HG03108 (cell line): ENCODE measurements around the gene CMA1.
"Not testable (repeated sequence)": the region's sequence is repeated elsewhere in the genome, so short reads cannot be mapped to it uniquely, and the experiment has no call there.

Source experiments
- ATAC-seq: cut with Tn5 transposase; IDR thresholded peaks from one replicate; pipeline ENCODE4 v1.9.1; 2021; ENCODE audit warnings: moderate library complexity; ENCODE audit not compliant: unreplicated experiment

Gene CMA1, protein sequence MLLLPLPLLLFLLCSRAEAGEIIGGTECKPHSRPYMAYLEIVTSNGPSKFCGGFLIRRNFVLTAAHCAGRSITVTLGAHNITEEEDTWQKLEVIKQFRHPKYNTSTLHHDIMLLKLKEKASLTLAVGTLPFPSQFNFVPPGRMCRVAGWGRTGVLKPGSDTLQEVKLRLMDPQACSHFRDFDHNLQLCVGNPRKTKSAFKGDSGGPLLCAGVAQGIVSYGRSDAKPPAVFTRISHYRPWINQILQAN

DNA sequence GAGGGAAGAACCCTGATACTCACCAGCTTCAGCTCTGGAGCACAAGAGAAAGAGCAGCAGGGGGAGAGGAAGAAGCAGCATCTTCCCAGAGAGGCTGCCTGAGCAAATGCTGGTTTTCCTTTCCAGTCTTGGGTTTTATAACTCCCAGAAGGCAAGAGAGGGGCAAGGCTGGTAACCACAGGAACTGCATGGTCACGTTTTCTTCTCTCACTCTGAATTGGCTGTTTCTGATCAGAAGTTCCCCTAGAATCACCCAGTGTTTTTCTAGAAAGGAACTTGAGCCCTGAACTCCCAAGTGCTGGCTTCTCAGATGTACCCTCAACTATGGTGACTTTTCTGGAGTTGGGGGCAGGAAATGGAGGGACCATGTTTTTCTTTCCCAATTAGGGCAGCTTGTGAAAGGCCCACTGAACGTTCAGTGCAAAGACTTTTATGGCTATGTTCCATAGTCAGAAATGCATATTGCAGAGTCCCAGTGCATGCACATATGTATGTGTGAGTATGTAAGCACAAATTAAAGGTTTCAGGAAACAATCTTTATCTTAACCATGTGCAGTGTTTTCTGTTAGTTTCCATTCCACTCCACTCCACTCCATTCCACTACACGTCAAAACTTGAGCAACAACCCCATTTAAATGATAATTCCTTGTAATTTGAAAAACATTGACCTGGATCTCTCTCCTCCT is at the start of gene CMA1:
TSS of gene CMA1 (minus strand) at position 111 of the 686 bp plus-strand sequence. CDS start at position 81, 30 bp downstream.
- no peak for ATAC-seq

DNA sequence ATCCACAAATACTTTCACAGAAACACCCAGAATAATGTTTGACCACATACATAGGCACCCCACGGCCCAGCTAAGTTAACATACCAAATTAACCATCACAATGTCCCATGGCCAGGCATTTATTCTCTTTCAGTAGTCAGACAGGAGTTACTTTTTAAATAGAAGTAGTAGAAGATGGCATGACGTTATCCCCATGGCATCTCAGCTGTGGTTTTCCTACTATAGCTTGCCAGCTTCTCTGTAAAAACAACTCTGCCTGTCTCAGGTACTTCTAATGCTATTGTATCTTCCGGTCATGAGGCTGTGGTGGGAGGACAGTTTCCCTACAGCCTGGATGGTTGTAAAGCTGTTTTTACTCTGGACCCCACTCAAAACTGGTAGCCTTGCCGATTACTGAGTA is 48.7 kb upstream of the CMA1 start:
- ATAC-seq = no peak

- ATAC-seq = not testable (repeated sequence)
These were observed 41.0 kb upstream of the CMA1 start for GRCh38 chr14:24549064-24549463.

DNA sequence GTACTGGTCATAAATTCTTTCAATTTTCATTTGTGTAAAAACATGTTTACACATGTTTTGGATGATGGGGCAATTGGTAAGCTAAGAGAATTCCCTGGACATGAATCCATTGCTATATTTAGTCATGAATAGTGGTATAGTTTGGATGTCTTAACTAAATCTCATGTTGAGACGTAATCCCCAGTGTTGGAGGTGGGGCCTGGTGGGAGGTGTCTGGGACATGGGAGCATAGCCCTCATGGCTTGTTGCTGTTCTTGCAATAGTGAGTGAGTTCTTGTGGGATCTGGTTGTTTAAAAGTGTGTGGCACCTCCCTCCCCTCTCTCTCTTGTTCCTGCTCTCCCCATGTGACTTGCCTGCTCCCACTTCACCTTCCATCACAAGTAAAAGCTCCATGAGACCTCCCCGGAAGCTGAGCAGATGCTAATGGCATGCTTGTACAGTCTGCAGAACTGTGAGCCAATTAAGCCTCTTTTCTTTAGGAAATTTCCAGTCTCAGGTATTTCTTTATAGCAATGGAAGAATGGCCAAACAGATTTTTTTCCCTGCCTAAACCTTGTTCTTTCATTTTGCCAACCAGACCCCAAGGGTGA is 34.4 kb upstream of the CMA1 start:
- no peak for ATAC-seq

- no peak for ATAC-seq
These were observed 27.7 kb upstream of the CMA1 start for GRCh38 chr14:24535737-24536136.

GRCh38 chr14:24534286-24534685 is 26.2 kb upstream of the CMA1 start:
- ATAC-seq = no peak

DNA sequence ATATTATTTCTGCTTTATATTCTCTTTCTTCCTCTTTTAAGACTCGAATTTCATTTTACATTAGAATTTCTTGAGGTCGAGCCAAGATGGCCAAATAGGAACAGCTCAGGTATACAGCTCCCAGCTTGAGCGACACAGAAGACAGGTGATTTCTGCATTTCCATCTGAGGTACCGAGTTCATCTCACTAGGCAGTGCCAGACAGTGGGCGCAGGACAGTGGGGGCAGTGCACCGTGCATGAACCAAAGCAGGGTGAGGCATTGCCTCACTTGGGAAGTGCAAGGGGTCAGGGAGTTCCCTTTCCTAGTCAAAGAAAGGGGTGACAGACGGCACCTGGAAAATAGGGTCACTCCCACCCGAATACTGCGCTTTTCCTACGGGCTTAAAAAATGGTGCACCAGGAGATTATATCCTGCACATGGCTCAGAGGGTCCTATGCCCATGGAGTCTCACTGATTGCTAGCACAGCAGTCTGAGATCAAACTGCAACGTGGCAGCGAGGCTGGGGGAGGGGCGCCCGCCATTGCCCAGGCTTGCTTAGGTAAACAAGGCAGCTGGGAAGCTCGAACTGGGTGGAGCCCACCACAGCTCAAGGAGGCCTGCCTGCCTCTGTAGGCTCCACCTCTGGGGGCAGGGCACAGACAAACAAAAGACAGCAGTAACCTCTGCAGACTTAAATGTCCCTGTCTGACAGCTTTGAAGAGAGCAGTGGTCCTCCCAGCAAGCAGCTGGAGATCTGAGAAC is 18.0 kb upstream of the CMA1 start:
- ATAC-seq = not testable (repeated sequence)

DNA sequence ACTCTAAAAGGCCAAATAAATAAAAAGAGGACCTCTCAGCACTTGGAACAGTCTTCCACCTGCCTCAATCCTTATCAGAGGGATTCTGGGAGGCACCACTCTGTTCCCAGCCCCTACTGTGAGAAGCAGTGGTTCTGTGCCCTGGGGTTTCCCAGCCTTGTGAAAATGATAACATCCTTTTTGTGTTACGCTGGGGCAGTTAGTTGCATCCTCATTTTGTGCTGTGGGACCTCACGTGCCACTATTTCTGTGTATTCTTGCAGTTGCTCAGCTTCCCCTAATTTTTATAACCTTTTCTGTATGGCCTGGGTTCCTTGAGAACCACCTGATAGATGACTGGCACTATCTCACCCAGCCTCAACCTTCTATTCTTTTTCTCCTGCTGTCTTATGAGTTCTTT is 10.8 kb upstream of the CMA1 start:
- ATAC-seq = no peak

GRCh38 chr14:24514209-24514608 is 6.1 kb upstream of the CMA1 start:
- ATAC-seq = no peak

GRCh38 chr14:24513009-24513408 is 4.9 kb upstream of the CMA1 start:
- ATAC-seq = no peak

- no peak for ATAC-seq
These were observed 1.6 kb downstream of the CMA1 start for GRCh38 chr14:24506443-24506842.

- ATAC-seq = no peak
These were observed 3.6 kb downstream of the CMA1 start for GRCh38 chr14:24504425-24504950.

DNA sequence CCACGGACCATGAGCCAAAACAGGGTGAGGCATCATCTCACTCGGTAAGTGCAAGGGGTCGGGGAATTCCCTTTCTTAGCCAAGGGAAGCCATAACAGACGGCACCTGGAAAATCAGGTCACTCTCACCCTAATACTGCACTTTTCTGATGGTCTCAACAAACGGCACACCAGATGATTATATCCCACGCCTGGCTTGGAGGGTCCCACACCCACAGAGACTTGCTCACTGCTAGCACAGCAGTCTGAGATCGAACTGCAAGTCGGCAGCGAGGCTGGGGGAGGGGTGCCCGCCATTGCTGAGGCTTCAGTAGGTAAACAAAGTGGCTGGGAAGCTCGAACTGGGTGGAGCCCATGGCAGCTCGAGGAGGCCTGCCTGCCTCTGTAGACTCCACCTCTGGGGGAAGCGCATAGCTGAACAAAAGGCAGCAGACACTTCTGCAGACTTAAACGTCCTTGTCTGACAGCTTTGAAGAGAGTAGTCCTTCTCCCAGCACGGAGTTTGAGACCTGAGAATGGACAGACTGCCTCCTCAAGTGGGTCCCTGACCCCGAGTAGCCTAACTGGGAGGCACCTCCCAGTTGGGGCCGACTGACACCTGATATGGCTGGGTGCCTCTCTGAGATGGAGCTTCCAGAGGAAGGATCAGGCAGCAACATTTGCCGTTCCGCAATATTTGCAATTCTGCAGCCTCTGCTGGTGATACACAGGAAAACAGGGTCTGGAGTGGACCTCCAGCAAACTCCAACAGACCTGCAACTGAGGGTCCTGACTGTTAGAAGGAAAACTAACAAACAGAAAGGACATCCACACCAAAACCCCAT is 16.3 kb downstream of the CMA1 start:
- not testable (repeated sequence) for ATAC-seq

- no peak for ATAC-seq
These were observed 24.3 kb downstream of the CMA1 start for GRCh38 chr14:24483604-24484252.

DNA sequence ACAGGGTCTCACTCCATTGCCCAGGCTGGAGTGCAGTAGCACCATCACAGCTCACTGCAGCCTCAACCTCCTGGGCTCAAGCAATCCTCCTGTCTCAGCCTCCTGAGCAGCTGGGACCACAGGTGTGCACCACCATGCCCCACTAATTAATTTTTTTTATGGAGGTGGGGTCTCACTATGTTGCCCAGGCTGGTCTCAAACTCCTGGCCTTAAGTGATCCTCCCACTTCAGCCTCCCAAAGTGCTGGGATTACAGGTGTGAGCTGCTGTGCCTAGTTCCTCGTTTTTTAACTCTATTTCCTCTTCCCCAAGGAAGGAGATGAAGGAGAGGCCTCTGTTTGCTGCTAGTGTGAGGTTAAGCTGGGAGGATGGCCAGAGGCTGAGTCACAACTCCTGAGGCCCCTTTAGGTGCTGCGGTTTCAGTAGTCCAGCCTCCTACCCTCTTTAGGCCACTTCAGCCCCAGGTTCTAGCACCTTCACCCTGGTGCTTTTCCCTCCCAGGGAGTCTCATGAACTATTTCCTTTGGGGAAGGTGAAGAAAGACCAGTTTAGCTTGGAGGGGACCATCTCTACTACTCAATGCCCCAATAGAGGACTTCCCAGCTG is 25.3 kb downstream of the CMA1 start:
- ATAC-seq = not testable (repeated sequence)

- ATAC-seq = no peak
These were observed 26.3 kb downstream of the CMA1 start for GRCh38 chr14:24481622-24482324.

- ATAC-seq = not testable (repeated sequence)
These were observed 28.1 kb downstream of the CMA1 start for GRCh38 chr14:24479999-24480398.

GRCh38 chr14:24475261-24475660 is 32.8 kb downstream of the CMA1 start:
- no peak for ATAC-seq

DNA sequence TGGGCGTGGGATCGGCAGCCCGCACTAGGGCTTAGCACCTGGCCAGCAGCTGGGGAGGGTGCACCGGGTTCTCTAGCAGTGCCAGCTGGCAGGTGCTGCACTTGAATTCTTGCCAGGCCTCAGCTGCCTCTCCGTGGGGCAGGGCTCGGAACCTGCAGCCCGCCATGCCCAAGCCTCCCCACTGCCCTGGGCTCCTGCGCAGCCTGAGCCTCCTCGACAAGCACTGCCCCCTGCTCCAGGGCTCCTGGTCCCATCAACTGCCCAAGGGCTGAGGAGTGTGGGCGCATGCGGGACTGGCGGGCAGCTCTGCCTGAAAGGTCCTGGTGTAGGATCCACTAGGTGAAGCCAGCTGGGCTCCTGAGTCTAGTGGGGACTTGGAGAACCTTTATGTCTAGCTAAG is 34.9 kb downstream of the CMA1 start:
- no peak for ATAC-seq
